ENCODE measurements around the gene PSTPIP2.
"Not testable (repeated sequence)": the region's sequence is repeated elsewhere in the genome, so short reads cannot be mapped to it uniquely, and the experiment has no call there.

PSTPIP2 gene

DNA sequence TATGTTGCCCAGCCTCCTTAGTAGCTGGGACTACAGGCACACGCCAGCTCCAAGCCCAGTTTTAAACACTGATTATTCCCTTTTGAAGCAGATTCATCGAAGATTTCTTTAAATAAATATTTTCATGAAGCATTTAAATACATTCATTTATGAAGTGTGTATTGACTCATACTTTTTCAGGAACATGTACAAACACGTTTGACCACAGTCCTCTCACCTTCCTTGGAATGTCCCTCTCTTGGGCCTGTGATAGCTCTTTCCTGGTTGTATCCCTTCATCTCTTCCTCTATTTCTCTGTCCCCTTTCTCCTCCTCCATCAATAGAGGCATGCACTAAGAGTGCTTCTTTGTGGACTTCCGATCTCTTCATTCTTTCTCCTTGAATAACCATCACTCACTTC, 2.5 kb downstream of the PSTPIP2 start:
- no peak for DNase-seq

- DNase-seq = no peak
These were observed 3.3 kb downstream of the PSTPIP2 start for GRCh38 chr18:46068763-46069162.

DNA sequence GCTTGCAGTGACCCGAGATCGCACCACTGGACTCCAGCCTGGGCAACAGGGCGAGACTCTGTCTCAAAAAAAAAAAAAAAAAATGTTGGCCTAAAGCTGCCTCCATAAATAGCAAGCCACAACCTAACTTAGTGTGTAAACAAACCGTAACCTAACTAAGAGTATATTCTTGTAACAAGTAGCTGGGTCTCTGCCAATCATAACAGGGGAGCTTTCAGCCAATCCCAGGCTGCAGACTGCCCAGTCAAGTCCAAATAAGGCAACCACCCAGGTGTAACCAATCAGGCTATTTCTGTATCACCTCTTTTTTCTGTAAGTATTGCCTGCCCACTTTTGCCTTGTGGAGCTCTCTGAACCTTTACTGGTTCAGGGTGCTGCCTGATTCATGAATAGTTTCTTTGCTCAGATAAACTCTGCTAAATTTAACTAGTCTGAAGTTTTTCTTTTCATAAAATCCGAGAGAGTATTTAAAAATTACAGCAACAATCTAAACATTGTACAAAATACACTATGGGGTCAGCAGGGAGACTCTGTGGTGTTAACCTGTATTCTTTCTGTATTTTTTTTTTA, 4.5 kb downstream of the PSTPIP2 start:
- no peak for DNase-seq

GRCh38 chr18:46062781-46063180, 9.3 kb downstream of the PSTPIP2 start:
- DNase-seq = no peak

DNA sequence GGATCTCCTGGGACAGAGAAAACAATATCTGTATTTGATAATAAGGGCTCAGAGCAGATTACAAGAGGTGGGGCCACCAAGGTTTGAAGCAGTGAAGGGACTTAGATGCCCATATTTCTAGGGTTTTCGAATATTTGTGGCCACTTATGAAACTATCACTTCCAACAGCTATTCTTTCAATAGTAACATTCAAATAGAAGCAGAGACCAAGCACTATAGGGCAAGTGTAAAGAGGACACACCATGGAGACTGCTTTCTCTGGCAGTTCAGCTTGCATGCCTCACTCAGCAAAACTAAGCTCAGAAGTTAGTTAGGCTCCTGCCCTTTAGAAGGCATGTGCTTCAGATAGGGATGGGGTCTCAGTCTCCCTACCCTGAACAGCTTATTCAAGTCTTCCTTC, 10.3 kb downstream of the PSTPIP2 start:
- DNase-seq = no peak

DNA sequence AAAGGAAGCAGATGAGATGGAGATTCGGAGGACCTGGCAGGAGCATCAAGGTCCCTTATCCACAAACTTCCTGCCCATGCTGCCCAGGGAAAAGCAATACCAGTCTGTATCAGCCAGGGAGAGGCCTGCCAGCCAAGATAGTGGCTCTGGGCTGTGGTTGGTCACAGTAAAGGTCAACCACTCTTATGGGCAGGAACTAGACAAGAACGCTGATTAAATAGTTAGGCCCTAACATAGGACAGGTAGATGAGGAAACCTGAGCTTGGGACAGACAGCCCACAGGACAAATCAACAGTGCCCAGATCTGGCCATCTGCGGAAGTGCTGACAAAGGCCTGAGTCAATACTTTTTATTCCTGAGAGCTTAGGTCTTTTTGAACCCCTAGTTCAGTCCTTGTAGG, 10.7 kb downstream of the PSTPIP2 start:
- no peak for DNase-seq

- no peak for DNase-seq
These were observed 11.7 kb downstream of the PSTPIP2 start for GRCh38 chr18:46060359-46060841.

DNA sequence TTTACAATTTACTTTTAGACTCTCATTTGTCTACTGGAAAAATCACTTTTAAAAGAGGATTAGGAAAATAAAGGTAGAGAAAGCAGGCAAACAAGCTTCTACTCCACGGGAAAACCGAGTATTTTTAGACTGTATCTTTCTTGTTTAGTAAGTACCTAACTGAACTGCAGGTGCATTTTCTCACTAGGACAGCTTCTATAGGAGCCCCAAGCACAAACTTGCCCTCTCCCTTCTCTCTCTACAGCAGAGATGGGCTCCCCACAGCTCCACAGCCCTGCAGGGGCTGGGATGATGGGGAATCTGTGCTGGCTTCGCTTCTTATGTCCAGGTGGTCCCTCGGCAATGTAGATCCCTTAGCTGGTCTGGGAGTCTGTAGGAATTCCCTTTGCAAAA, 16.2 kb downstream of the PSTPIP2 start:
- no peak for DNase-seq

DNA sequence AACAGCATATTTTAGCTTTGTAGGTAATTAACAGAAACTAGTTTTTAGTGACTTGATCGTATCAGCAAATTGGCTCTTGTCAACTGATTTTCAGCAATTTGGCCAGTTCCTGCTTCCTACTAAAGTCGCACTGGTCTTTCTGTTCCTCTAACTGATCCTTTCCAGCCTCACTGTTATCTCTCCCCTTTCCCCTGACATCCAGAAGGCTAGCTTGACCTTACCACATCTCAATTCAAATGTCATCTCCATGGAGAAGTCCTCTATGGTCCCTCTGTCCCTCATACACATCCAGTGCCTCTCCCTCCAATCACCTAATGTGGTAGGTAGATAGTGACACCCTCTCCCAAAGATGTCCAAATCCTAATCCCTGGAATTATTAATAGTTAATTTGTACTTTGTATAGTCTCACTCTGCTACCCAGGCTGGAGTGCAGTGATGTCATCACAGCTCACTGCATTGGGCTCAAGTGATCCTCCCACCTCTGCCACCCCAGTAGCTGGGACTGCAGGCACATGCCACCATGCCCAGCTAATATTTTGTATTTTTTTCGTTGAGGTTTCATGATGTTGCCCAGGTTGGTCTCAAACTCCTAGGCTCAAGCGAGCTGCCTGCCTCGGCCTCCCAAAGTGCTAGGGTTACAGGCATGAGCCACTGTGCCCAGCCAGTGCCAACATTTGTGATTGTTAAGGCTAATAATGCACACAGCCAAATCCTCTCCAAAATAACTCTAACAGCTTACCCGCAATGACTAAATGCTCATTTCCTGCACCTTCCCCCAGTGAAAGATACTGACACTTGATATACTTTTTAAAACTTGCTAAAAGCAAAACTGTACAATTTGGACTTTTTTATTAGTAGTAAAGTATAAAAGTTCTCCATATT, 16.9 kb downstream of the PSTPIP2 start:
- DNase-seq = no peak

DNA sequence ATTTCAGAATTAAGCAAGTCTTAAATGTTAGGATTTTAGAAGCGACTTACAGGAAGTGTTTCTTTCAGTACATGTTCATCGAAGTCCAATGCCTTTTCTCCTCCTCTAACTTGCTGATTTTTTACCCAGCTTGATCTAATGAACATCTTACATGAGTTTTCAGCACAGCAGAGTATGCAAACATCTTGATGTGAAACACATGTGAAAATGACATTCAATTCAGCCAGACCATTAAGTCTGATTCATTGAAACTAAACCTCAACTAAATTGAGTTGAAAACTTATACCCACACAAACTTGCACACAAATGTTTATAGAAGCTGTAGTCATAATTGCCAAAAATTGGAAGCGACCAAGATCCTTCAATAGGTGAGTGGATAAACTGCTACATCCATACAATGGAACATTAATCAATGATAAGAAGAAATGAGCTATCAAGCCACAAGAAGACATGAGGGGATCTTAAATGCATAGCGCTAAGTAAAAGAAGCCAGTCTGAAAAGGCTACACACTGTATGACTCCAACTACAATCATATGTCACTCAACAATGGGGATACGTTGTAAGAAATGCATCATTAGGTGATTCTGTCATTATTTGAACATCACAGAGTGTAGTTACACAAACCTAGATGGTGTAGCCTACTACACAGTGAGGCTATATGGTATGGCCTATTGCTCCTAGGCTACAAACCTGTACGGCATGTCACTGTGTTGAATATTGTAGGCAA, 18.5 kb downstream of the PSTPIP2 start:
- no peak for DNase-seq

DNA sequence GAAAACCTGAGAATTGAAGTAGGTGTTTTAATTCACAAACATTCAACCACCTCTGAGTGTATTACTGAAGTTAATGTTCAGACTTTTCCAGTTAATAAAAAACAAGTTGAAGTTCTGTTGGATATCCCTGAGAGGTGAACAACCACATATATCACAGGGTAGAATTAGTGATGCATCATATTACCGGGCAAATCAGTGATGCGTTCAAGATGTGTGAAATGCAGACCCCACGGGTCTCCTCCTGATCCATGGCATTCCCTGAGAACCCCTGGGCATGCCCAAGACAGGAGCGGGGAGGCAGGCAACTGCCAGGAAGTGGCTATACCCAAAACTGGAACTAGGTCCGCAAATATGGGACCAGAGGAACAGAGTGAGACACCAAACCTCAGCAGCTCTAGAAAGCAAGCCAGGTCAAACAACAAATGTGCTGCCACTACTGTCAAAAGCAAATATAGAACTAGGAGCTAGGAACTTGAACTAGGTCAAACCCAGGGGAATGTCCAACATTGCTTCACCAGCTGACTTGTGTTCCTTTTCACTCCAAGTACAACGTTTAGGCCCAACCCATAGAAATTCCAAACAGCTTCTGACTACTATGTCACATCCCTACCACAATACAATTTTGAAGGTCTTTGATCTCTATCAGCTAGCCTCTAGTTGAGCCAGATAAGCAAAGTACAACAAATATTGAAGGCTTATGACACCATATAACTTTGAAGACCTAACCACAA, 20.2 kb downstream of the PSTPIP2 start:
- no peak for DNase-seq

DNA sequence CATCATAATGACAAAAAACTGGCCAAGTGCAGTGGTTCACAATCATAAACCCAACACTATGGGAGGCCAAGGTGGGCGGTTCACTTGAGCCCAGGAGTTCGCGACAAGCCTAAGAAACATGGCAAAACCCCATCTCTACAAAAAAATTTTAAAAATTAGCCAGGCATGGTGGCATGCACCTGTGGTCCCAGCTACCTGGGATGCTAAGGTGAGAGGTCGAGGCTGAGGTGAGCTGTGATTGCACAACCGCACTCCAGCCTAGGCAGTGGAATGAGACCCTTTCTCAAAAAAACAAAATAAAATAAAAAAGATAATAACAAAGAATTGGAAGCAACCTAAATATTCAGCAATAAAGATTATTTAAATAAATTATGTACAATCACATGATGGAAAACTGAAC, 21.8 kb downstream of the PSTPIP2 start:
- no peak for DNase-seq

GRCh38 chr18:46048641-46049040, 23.4 kb downstream of the PSTPIP2 start:
- no peak for DNase-seq

GRCh38 chr18:46047369-46047768, 24.7 kb downstream of the PSTPIP2 start:
- DNase-seq = not testable (repeated sequence)

GRCh38 chr18:46046688-46047087, 25.4 kb downstream of the PSTPIP2 start:
- DNase-seq = no peak

DNA sequence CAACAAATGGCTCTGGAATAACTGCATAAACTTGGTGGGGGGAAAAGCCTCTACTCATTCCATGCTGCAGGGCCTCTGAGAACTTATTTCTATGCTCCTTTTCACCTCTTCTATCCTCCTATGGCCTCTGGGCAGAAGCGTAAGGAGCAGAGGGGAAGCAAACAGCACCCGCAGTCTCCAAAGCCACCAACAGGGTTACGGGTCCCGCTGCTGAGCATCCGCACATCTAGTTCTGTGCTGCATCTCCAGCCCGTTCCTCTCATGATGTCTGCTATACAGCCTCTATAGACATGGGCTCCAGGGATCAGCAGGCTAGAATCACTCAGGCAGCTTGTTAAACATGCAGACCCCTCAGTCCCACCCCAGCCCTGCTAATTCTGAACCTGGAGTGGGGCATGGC, 25.9 kb downstream of the PSTPIP2 start:
- no peak for DNase-seq

DNA sequence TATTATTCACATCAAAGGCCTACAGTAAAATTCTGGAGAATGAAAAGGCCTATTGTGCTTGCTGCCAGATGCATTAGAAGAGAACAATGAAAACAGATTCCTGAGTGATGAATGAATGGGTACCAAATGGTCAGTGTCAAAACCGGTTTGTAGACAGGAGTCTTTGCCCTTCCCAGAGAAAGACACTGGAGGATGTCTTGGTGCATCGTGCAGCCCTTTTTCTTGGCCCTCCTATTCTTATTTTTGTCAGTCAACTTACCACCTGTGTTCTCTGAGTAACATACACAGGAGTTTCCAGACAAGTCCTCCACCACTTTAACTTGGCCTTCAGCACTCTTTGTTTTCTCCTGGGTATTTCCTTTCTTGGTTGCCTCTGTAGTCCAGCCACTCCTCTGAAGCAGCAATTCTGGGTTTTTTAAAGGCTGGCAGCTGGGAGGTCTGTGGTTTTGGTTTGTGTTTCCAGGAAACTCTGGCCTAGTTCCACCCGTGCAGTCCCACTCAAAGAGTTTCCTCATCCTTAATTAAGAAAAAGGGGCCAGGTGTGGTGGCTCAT, 29.4 kb downstream of the PSTPIP2 start:
- DNase-seq = no peak

DNA sequence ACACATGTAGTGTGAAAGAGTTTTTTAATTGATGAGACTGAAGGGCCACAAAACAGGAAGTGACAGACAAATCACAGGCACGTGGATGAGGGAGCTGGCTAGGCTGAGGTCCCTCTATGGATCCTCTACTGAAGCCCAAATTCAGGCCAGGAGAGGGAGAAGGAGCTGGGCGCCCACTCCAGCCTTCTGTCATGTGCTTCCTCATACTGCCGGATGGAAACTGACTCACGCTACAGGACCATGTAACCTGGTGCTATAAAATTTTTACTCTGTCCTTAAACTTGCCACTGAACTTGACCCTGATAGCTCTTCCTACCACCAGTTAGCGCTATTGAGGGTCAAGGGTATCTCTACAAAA, 31.3 kb downstream of the PSTPIP2 start:
- DNase-seq = no peak

GRCh38 chr18:46040033-46040746, 31.9 kb downstream of the PSTPIP2 start:
- no peak for DNase-seq

DNA sequence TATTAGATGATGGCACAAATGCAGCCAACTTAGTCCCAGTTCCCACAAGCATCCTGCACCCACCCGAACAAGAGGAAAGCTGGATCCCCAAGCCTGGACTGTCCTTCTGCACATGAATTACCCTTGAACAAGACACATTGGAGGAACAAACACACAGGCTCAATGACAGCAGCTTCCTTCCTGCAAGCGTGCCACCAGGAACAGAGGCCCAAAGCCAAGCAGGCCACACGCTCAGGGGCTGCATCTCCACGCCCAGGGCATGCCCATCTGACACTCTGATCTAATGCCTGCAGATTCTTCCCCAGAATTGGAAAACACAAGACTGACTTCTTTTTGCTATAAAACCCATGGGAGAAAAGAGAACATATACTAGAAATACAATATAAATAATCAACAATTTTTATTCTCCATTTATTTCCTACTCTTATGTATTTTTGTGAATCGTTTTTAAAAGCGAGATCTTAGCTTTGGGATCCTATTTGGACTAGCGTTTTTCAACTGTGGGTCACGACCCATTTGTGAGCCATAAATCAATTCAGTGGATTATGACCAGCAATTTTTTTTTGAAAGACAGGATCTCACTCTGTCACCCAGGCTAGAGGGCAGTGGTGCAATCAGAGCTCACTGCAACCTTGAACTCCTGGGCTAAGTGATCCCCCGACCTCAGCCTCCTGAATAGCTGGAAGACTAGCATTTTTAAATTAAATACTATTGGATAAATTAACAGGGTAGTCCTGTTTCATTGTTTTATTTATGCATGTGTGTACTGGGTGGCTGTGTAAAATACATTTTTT, 34.4 kb downstream of the PSTPIP2 start:
- DNase-seq = no peak
